Measurements from ENCODE around the gene TEKTIP1. TPM values are rescaled to one million over a fixed set of nuclear protein-coding genes. Genes with fewer than 3 reads are reported as not detected.

TEKTIP1 gene
- total and polyA plus RNA-seq, 10 of the 15 experiments (the other 5 are each of a cell fraction or from before 2014, with no cell fraction given) = 0.18 to 2.6 (median 0.60) TPM; not detected in 5

- in situ Hi-C loops (cut with MboI) (no loop called here), intact Hi-C loops (cut with micrococcal nuclease; ENCODE audit: unreplicated experiment) (no loop called here)
- H3K4me1 ChIP-seq (ENCODE audit: control insufficient read depth, insufficient read depth, low read length) = no peaks in the 10 kb centered on the region
- no peaks in the 10 kb centered on the region for H3K9me3 ChIP-seq (replicated peaks; ENCODE audit: control insufficient read depth, insufficient read depth, low read length)
- H3K4me3 ChIP-seq = no peak overlapping the region
- POLR2A ChIA-PET = no interaction called here
- FAIRE-seq (no peak), DNase-seq (ENCODE audit: low read depth, low spot score) (no peak), ATAC-seq (no peak)
- H3K36me3 ChIP-seq (ENCODE audit: control insufficient read depth in 2 of 2, insufficient read depth in 2 of 2, low read length in 1 of 2) = peaks cover 9 to 27% of the 10 kb centered on the region in 2 experiments
- RAD21 ChIA-PET (ENCODE audit: unreplicated experiment) = no interaction called here
- WGBS (ENCODE audit: insufficient coverage, insufficient replicate concordance, low lambda C conversion rate, missing lambda C conversion rate) = 79% methylated on average over 9 of the region's 10 CpGs
- H2AFZ ChIP-seq (ENCODE audit: control insufficient read depth, low read depth, low read length) = no peak overlapping the region
- SMC1A ChIA-PET (ENCODE audit: uncharacterized antibody, unreplicated experiment) = no interaction called here
- CTCF ChIA-PET = no interaction called here
- no peak overlapping the region for H3K9ac ChIP-seq (ENCODE audit: control insufficient read depth, insufficient read depth, low read length)
- no peaks in the 10 kb centered on the region for H4K20me1 ChIP-seq (ENCODE audit: control insufficient read depth, insufficient read depth)
- BruUV-seq (replicated peaks) = no TSS peak
- H3K27ac ChIP-seq (ENCODE audit: control insufficient read depth, insufficient read depth) = no peak overlapping the region
- no peaks in the 10 kb centered on the region for H3K27me3 ChIP-seq (replicated peaks in 1 of 2; ENCODE audit: control insufficient read depth in 2 of 2, insufficient read depth in 2 of 2, low read length in 1 of 2)
- no peaks in the 10 kb centered on the region for H3K79me2 ChIP-seq (ENCODE audit: control insufficient read depth, insufficient read depth, low read length)
- no peak overlapping the region for H3K4me2 ChIP-seq (ENCODE audit: control insufficient read depth, insufficient read depth)
- TF ChIP-seq KAT2A (conservative IDR thresholded peaks at IDR 0.05; ENCODE audit: control insufficient read depth, low read depth, low read length) (no peak), MEF2B (IDR thresholded peaks at IDR 0.05; ENCODE audit: partially characterized antibody, poor library complexity, severe bottlenecking) (no peak), BCL11A (IDR thresholded peaks at IDR 0.05; ENCODE audit: low read depth, low read length) (no peak), RUNX3 (IDR thresholded peaks at IDR 0.05; ENCODE audit: low read length) (no peak), RELA (IDR thresholded peaks at IDR 0.05; ENCODE audit: borderline replicate concordance, partially characterized antibody) (no peak), EP300 (IDR thresholded peaks at IDR 0.05; ENCODE audit: borderline replicate concordance in 1 of 2, control insufficient read depth in 1 of 2, low read depth in 2 of 2, low read length in 2 of 2) (no peak), ZBTB11 (CRISPR knock-in tag; IDR thresholded peaks at IDR 0.05) (no peak), POLR2AphosphoS2 (IDR thresholded peaks at IDR 0.05; ENCODE audit: low read depth, low read length) (no peak), NR2F1 (conservative IDR thresholded peaks at IDR 0.05) (no peak), POU2F2 (IDR thresholded peaks at IDR 0.05; ENCODE audit: borderline replicate concordance, low read depth, low read length) (no peak), HDGF (IDR thresholded peaks at IDR 0.05) (no peak), CBX5 (IDR thresholded peaks at IDR 0.05; ENCODE audit: low read depth) (no peak), FOXK2 (IDR thresholded peaks at IDR 0.05) (no peak), ASH2L (IDR thresholded peaks at IDR 0.05; ENCODE audit: borderline replicate concordance, low read depth) (no peak), RELB (IDR thresholded peaks at IDR 0.05; ENCODE audit: low read depth) (no peak)
- TF ChIP-seq, protein P1, sequence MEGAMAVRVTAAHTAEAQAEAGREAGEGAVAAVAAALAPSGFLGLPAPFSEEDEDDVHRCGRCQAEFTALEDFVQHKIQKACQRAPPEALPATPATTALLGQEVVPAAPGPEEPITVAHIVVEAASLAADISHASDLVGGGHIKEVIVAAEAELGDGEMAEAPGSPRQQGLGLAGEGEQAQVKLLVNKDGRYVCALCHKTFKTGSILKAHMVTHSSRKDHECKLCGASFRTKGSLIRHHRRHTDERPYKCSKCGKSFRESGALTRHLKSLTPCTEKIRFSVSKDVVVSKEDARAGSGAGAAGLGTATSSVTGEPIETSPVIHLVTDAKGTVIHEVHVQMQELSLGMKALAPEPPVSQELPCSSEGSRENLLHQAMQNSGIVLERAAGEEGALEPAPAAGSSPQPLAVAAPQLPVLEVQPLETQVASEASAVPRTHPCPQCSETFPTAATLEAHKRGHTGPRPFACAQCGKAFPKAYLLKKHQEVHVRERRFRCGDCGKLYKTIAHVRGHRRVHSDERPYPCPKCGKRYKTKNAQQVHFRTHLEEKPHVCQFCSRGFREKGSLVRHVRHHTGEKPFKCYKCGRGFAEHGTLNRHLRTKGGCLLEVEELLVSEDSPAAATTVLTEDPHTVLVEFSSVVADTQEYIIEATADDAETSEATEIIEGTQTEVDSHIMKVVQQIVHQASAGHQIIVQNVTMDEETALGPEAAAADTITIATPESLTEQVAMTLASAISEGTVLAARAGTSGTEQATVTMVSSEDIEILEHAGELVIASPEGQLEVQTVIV (IDR thresholded peaks at IDR 0.05; ENCODE audit: borderline replicate concordance, partially characterized antibody) = no peak
Observed at GRCh38 chr19:3535981-3536380, 3.0 kb upstream of the TEKTIP1 start.
